H9 (cell line): ENCODE data around the gene MBD5. TPM values are rescaled to one million over a fixed set of nuclear protein-coding genes. Genes with fewer than 3 reads are reported as not detected.

ENCODE experiments used
- DNase-seq: peaks from one replicate; pipeline ENCODE4 v3.0.0-alpha.2; 2017
- H2AFZ ChIP-seq: one replicate; pipeline ENCODE4 v1.6.1; 2013; ENCODE audit warnings: mild to moderate bottlenecking, low read length, control low read depth, moderate library complexity
- H2AK5ac ChIP-seq: 2 replicates; pipeline ENCODE4 v1.6.1; 2013; ENCODE audit warnings: low read length, control low read depth, mixed read lengths; ENCODE audit not compliant: insufficient read length
- H2BK120ac ChIP-seq: one replicate; pipeline ENCODE4 v1.6.1; 2013; ENCODE audit warnings: low read depth, mild to moderate bottlenecking, low read length, control low read depth, inconsistent platforms; ENCODE audit not compliant: poor library complexity, severe bottlenecking
- H2BK12ac ChIP-seq: 2 replicates; pipeline ENCODE4 v1.6.1; 2013; ENCODE audit warnings: low read length, control low read depth, mixed read lengths, low read depth; ENCODE audit not compliant: insufficient read length
- H2BK15ac ChIP-seq: 2 replicates; pipeline ENCODE4 v1.6.1; 2013; ENCODE audit warnings: low read depth, low read length, control low read depth
- H2BK20ac ChIP-seq: one replicate; pipeline ENCODE4 v1.6.1; 2013; ENCODE audit warnings: low read depth, mild to moderate bottlenecking, low read length, control low read depth, inconsistent platforms; ENCODE audit not compliant: poor library complexity, severe bottlenecking
- H2BK5ac ChIP-seq: 2 replicates; pipeline ENCODE4 v1.6.1; 2013; ENCODE audit warnings: low read length, control low read depth, mixed read lengths; ENCODE audit not compliant: insufficient read length
- H3K14ac ChIP-seq: 2 replicates; pipeline ENCODE4 v1.6.1; 2013; ENCODE audit warnings: low read length, control low read depth; ENCODE audit not compliant: insufficient read depth
- H3K18ac ChIP-seq: 2 replicates; pipeline ENCODE4 v1.6.1; 2013; ENCODE audit warnings: low read depth, mild to moderate bottlenecking, mixed read lengths, low read length, control low read depth; ENCODE audit not compliant: insufficient read length
- H3K23ac ChIP-seq: 2 replicates; pipeline ENCODE4 v1.6.1; 2013; ENCODE audit warnings: low read length, control low read depth, mixed read lengths, low read depth; ENCODE audit not compliant: insufficient read length
- H3K23me2 ChIP-seq: 2 replicates; pipeline ENCODE4 v1.6.1; 2013; ENCODE audit warnings: low read depth, mild to moderate bottlenecking, mixed read lengths, low read length, control low read depth; ENCODE audit not compliant: insufficient read length, poor library complexity, severe bottlenecking
- H3K27ac ChIP-seq: 2 replicates; pipeline ENCODE4 v1.5.1; 2013; ENCODE audit warnings: low read length, control low read depth, mixed read lengths, low read depth; ENCODE audit not compliant: insufficient read length
- H3K27me3 ChIP-seq: 2 replicates; pipeline ENCODE4 v1.6.1; 2013; ENCODE audit warnings: low read length, control low read depth, inconsistent platforms; ENCODE audit not compliant: insufficient read depth
- H3K4ac ChIP-seq: 2 replicates; pipeline ENCODE4 v1.6.1; 2013; ENCODE audit warnings: low read depth, mild to moderate bottlenecking, control low read depth, inconsistent platforms, low read length, moderate library complexity
- H3K4me1 ChIP-seq: 2 replicates; pipeline ENCODE4 v1.6.1; 2013; ENCODE audit warnings: low read length, control low read depth, inconsistent platforms; ENCODE audit not compliant: insufficient read depth
- H3K4me2 ChIP-seq: 2 replicates; pipeline ENCODE4 v1.6.1; 2013; ENCODE audit warnings: low read length, control low read depth, mixed read lengths; ENCODE audit not compliant: insufficient read length, insufficient read depth
- H3K56ac ChIP-seq: 2 replicates; pipeline ENCODE4 v1.6.1; 2013; ENCODE audit warnings: low read depth, mild to moderate bottlenecking, mixed read lengths, low read length, control low read depth; ENCODE audit not compliant: insufficient read length
- H3K79me1 ChIP-seq: 2 replicates; pipeline ENCODE4 v1.6.1; 2013; ENCODE audit warnings: low read depth, mild to moderate bottlenecking, moderate library complexity, low read length, control low read depth, inconsistent platforms; ENCODE audit not compliant: insufficient read depth, poor library complexity, severe bottlenecking
- H3K79me2 ChIP-seq: 2 replicates; pipeline ENCODE4 v1.6.1; 2013; ENCODE audit warnings: low read length, control low read depth, inconsistent platforms; ENCODE audit not compliant: insufficient read depth
- H3K9ac ChIP-seq: 2 replicates; pipeline ENCODE4 v1.6.1; 2013; ENCODE audit warnings: low read length, control low read depth, mixed read lengths; ENCODE audit not compliant: insufficient read length; ENCODE audit errors: extremely low read depth
- H3K9me3 ChIP-seq: one replicate; pipeline ENCODE4 v1.6.1; 2013; ENCODE audit warnings: low read depth, low read length, inconsistent platforms; ENCODE audit not compliant: control insufficient read depth
- H3T11ph ChIP-seq: one replicate; pipeline ENCODE4 v1.6.1; 2013; ENCODE audit warnings: mild to moderate bottlenecking, low read length, control low read depth, inconsistent platforms
- H4K20me1 ChIP-seq: one replicate; pipeline ENCODE4 v1.6.1; 2013; ENCODE audit not compliant: control insufficient read depth, insufficient read length, insufficient read depth
- H4K5ac ChIP-seq: 2 replicates; pipeline ENCODE4 v1.6.1; 2013; ENCODE audit warnings: low read depth, mild to moderate bottlenecking, mixed read lengths, low read length, control low read depth; ENCODE audit not compliant: insufficient read length
- H4K8ac ChIP-seq: replicated peaks from 2 replicates; pipeline ENCODE4 v1.6.1; 2013; ENCODE audit warnings: low read length, control low read depth, mixed read lengths, low read depth; ENCODE audit not compliant: insufficient read length
- H4K91ac ChIP-seq: 2 replicates; pipeline ENCODE4 v1.6.1; 2013; ENCODE audit warnings: low read depth, mild to moderate bottlenecking, moderate library complexity, mixed read lengths, low read length, control low read depth; ENCODE audit not compliant: insufficient read length
- H3K27ac Mint-ChIP-seq, 3 experiments: 2 replicates in 2 of 3; 3 replicates in 1 of 3; pipeline ENCODE4 v1.8.0; 2020 to 2021; ENCODE audit warnings: mixed read lengths in 3 of 3, mild to moderate bottlenecking in 1 of 3, moderate library complexity in 1 of 3
- H3K27me3 Mint-ChIP-seq: 2 replicates; pipeline ENCODE4 v1.8.0; 2021; ENCODE audit warnings: low read depth, mild to moderate bottlenecking, moderate library complexity, mixed read lengths
- H3K36me3 Mint-ChIP-seq, 3 experiments: 2 replicates in 2 of 3; 3 replicates in 1 of 3; pipeline ENCODE4 v1.8.0; 2020 to 2021; ENCODE audit warnings: low read depth in 3 of 3, mixed read lengths in 3 of 3; ENCODE audit not compliant: insufficient read depth in 1 of 3
- H3K4me1 Mint-ChIP-seq, 2 experiments: 2 replicates each; pipeline ENCODE4 v1.8.0; 2020; ENCODE audit warnings: mixed read lengths in 2 of 2
- H3K4me3 Mint-ChIP-seq, 2 experiments: 2 replicates in 1 of 2; 3 replicates in 1 of 2; pipeline ENCODE4 v1.8.0; 2020 to 2021; ENCODE audit warnings: mild to moderate bottlenecking in 2 of 2, mixed read lengths in 2 of 2, moderate library complexity in 1 of 2
- H3K9me3 Mint-ChIP-seq, 2 experiments: 2 replicates in 1 of 2; 3 replicates in 1 of 2; pipeline ENCODE4 v1.8.0; 2020; ENCODE audit warnings: mild to moderate bottlenecking in 2 of 2, mixed read lengths in 2 of 2, moderate library complexity in 1 of 2
- WGBS: extraction: QIAGEN DNeasy Blood & Tissue Kit; methylation state at CpG from one replicate; pipeline ENCODE4 v1.1.7; 2013; ENCODE audit warnings: missing lambda C conversion rate, low lambda C conversion rate, mixed read lengths; ENCODE audit not compliant: insufficient read length; ENCODE audit errors: extremely low coverage; 5-methylcytosine and 5-hydroxymethylcytosine counted together
- total RNA-seq: library from RNA; stranded (reverse); gene quantifications from 2 replicates; pipeline ENCODE4 v1.2.1, GENCODE V29; 2021
- TF ChIP-seq, protein P1 (sequence below): fragments of 200-600 bp; sonication (generic); conservative IDR thresholded peaks from 3 replicates; pipeline ENCODE4 v1.8.0; 2021; ENCODE audit warnings: antibody characterized with exemption, mild to moderate bottlenecking

Gene MBD5
- total RNA-seq, 1 experiment from 2014 or later: 23.1 TPM

DNA sequence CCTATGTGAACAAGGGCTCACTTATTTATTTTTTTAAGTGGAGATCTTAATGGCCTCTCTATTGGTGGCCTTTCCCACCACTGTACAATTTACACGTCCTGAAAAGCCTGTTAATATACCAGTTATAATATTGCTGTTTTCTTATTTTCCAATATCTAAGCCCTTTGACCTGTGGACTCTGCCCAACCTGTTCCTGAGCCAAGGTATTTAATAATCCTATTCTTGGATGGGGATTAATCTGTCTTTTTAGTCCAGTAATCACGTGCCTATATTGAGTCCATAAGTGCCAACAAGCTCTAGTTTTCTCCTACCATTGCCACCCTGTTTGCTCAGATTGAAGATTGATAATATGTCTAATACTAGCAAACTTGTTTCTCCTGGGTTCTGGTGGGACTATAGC is 42.7 kb downstream of the MBD5 start:
- Histone ChIP-seq H2AFZ (no peak overlapping the region), H3K9ac (no peak overlapping the region), H3K79me1 (no peaks in the 10 kb centered on the region), H3K14ac (no peak overlapping the region), H3K56ac (no peak overlapping the region), H3K9me3 (no peaks in the 10 kb centered on the region), H3K4me1 (no peaks in the 10 kb centered on the region; the same call in 1 of the 2 replicates), H3T11ph (no peak overlapping the region), H2BK5ac (no peak overlapping the region), H3K27ac (no peak overlapping the region), H2BK120ac (no peak overlapping the region), H3K23me2 (no peaks in the 10 kb centered on the region), H2BK15ac (no peak overlapping the region), H2AK5ac (no peak overlapping the region), H4K20me1 (no peaks in the 10 kb centered on the region), H3K18ac (no peak overlapping the region), H3K4me2 (no peak overlapping the region), H4K8ac (no peak overlapping the region), H4K91ac (no peak overlapping the region), H3K27me3 (no peaks in the 10 kb centered on the region), H3K23ac (no peak overlapping the region), H3K79me2 (peaks cover 2% of the 10 kb centered on the region; the same call in 1 of the 2 replicates), H2BK12ac (no peak overlapping the region), H3K4ac (no peak overlapping the region), H2BK20ac (no peak overlapping the region), H4K5ac (no peak overlapping the region)
- no peaks in the 10 kb centered on the region for H3K27me3 Mint-ChIP-seq
- H3K36me3 Mint-ChIP-seq: no peaks in the 10 kb centered on the region; a peak in 1 of 7 replicates
- no peaks in the 10 kb centered on the region; a peak in 1 of 5 replicates for H3K9me3 Mint-ChIP-seq
- TF ChIP-seq, protein P1, sequence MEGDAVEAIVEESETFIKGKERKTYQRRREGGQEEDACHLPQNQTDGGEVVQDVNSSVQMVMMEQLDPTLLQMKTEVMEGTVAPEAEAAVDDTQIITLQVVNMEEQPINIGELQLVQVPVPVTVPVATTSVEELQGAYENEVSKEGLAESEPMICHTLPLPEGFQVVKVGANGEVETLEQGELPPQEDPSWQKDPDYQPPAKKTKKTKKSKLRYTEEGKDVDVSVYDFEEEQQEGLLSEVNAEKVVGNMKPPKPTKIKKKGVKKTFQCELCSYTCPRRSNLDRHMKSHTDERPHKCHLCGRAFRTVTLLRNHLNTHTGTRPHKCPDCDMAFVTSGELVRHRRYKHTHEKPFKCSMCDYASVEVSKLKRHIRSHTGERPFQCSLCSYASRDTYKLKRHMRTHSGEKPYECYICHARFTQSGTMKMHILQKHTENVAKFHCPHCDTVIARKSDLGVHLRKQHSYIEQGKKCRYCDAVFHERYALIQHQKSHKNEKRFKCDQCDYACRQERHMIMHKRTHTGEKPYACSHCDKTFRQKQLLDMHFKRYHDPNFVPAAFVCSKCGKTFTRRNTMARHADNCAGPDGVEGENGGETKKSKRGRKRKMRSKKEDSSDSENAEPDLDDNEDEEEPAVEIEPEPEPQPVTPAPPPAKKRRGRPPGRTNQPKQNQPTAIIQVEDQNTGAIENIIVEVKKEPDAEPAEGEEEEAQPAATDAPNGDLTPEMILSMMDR: no peak
- no peak for DNase-seq
- no peak overlapping the region for H3K27ac Mint-ChIP-seq
- no peaks in the 10 kb centered on the region; a peak in 1 of 4 replicates for H3K4me1 Mint-ChIP-seq
- WGBS: no CpG with 5 or more reads among the region's 2 CpGs
- H3K4me3 Mint-ChIP-seq: no peak overlapping the region
